GM21529 (cell line): ENCODE measurements around the gene COL4A2.

Source experiments
- ATAC-seq: cut with Tn5 transposase; IDR thresholded peaks from one replicate; pipeline ENCODE4 v1.9.1; 2021; ENCODE audit not compliant: unreplicated experiment

Gene COL4A2

GRCh38 chr13:110505594-110505993 is 198.5 kb downstream of the COL4A2 start:
- no peak for ATAC-seq

- ATAC-seq, result no peak
Measured at GRCh38 chr13:110506396-110506795, 199.3 kb downstream of the COL4A2 start.

GRCh38 chr13:110506859-110507566 is 199.9 kb downstream of the COL4A2 start:
- ATAC-seq, result no peak

- no peak for ATAC-seq
Measured at GRCh38 chr13:110507678-110508381, 200.7 kb downstream of the COL4A2 start.

GRCh38 chr13:110509478-110509926 is 202.4 kb downstream of the COL4A2 start:
- no peak for ATAC-seq

GRCh38 chr13:110509971-110510786 is 203.1 kb downstream of the COL4A2 start:
- ATAC-seq, result peak; percentile 71

GRCh38 chr13:110511509-110512181 is 204.6 kb downstream of the COL4A2 start:
- no peak for ATAC-seq

GRCh38 chr13:110512198-110512740 is 205.2 kb downstream of the COL4A2 start:
- ATAC-seq, result no peak

- ATAC-seq, result no peak
Measured at GRCh38 chr13:110516500-110516899, 209.4 kb downstream of the COL4A2 start.

GRCh38 chr13:110517505-110518225 is 210.6 kb downstream of the COL4A2 start:
- ATAC-seq, result no peak

- no peak for ATAC-seq
Measured at GRCh38 chr13:110518226-110518525, 211.1 kb downstream of the COL4A2 start.

GRCh38 chr13:110518571-110518970 is 211.5 kb downstream of the COL4A2 start:
- no peak for ATAC-seq

GRCh38 chr13:110519046-110519445 is 212.0 kb downstream of the COL4A2 start:
- ATAC-seq, result no peak

- ATAC-seq, result no peak
Measured at GRCh38 chr13:110519506-110519905, 212.4 kb downstream of the COL4A2 start.

GRCh38 chr13:110520431-110521295 is 213.6 kb downstream of the COL4A2 start:
- no peak for ATAC-seq

- ATAC-seq, result no peak
Measured at GRCh38 chr13:110521296-110521680, 214.2 kb downstream of the COL4A2 start.

- no peak for ATAC-seq
Measured at GRCh38 chr13:110521946-110522345, 214.9 kb downstream of the COL4A2 start.

GRCh38 chr13:110522721-110523120 is 215.6 kb downstream of the COL4A2 start:
- ATAC-seq, result no peak

- ATAC-seq, result no peak
Measured at GRCh38 chr13:110523180-110523579, 216.1 kb downstream of the COL4A2 start.
